ENCODE measurements around the gene ELAVL1.
"Not testable (repeated sequence)": the region's sequence is repeated elsewhere in the genome, so short reads cannot be mapped to it uniquely, and the experiment has no call there.

ELAVL1 gene

DNA sequence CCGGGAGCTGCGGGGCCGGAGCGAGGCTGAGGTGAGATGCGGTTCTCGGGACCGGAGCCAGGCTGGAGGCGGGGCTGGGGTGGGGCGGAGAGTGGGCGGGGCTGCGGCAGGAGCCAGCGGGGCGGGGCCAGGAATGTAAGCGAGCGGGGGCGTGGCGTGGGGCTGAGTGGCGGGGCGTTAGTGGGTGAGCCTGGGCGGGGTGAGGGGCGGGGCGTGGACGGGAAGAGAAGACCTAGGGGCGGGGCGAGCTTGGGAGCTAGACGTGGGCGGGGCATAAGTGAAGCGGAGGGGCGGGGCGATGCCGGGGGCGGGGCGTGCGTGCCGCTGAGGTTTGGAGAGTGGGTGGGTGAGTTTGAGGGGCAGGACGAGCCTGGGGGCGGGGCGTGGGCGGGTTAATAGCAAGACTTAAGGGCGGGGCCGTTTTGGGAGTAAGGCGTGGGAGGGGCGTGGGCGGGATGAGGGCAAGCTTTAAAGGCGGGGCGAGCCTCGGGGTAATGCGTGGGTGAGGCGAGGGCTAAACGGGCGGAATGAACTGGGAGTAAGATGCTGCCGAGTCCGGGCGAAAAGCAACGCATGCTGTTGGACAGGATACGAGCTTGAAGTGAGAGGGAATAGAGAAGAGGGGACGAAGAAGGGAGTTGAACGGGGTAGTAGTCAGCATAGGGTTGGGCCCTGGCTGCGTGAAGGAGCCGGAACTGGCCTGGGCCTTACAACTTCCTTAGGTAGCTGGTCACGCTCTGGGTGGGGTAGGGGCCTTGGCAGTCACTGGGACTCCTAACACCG lies 84.7 kb downstream of the ELAVL1 start:
- peak; percentile 100 for DNase-seq

DNA sequence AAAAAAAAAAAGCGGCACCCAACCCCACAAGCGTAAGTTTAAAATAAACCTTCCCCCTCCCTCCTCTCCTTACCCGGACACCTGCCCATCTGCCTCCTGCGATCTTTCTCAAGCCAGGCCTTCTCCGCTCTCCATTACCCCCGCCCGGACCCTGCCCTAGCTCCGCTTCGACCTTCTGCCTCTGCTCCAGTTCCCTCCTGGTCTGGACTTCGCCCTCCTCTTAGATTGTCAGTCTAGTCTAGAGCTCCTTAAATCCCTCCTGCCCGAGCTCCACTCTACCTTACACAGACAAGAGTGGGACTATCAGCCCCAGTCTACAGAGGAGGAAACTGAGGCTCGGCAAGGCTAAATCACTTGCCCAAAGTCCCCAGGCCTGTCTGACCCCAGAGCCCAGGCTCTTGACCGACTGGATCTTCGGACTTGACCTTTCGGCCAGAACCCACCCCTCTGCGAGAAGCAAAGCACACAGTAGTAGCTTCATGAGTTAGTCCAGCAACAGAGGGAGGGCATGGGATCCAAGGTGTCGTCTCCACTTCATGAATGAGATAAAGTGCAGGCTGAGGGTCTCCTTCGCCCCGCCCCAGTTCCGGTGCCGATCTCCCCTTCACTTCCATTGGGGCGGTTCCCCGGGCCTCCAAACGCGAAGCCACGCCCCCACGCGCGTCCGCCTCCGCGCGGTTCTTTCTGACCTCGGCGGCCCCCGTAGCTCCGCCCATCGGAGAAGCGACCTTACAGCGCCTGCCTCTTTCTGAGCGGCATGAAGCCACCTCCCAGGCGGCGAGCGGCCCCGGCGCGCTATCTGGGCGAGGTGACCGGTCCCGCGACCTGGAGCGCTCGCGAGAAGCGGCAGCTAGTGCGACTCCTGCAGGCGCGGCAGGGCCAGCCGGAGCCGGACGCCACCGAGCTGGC lies 85.6 kb downstream of the ELAVL1 start, which contains the start of gene SNAPC2:
Gene SNAPC2, plus strand, starts transcription at position 729 of the 909 bp plus-strand sequence. Its CDS starts 29 bp downstream, at position 758.
- DNase-seq: peak; percentile 96

DNA sequence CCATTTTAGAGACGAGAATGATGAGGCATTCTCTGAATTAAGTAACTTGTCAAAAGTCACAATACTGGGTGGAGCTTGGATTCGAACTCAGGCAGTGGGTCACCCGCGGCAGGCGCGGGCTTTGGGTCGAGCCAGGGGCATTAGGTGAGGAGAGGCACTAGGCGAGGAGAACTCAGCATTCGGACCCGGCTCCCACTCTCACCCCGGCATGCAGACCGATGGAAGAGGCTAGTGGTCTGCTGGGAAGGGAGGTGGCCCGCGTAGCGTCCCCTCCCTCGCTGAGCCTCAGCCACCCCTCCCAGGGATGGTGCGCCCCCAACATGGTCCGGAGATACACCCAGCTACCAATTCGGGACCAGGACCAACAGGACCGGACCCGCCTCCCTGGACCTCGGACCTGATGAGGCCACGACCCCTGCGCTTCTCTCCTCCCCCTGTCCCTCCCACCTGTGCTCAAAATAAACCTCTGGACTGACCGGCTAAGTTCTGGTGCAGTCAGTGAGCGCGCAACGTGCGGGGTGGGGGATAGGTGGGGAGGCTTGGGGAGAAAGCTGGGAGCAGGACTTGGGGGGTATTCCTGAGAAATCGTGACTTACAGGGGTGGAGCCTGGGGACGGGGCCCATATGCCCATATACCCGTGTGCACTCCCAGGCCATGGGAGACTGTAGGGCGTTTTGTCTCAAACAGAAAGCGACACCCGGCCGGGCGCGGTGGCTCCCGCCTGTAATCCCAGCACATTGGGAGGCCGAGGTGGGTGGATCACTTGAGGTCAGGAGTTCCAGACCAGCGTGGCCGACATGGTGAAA lies 86.6 kb downstream of the ELAVL1 start:
- no peak for DNase-seq

- DNase-seq: not testable (repeated sequence)
Measured at GRCh38 chr19:7918062-7918614, 87.3 kb downstream of the ELAVL1 start.

GRCh38 chr19:7917267-7918061 lies 88.0 kb downstream of the ELAVL1 start:
- DNase-seq: peak; percentile 67

- DNase-seq: no peak
Measured at GRCh38 chr19:7916955-7917266, 88.5 kb downstream of the ELAVL1 start.

- DNase-seq: peak; percentile 60
Measured at GRCh38 chr19:7916103-7916954, 89.1 kb downstream of the ELAVL1 start.

- no peak for DNase-seq
Measured at GRCh38 chr19:7915250-7916102, 90.0 kb downstream of the ELAVL1 start.

- no peak for DNase-seq
Measured at GRCh38 chr19:7914598-7915045, 90.8 kb downstream of the ELAVL1 start, which contains the start of gene TGFBR3L. Gene TGFBR3L (plus strand): TSS chr19:7914830.

- DNase-seq: no peak
Measured at GRCh38 chr19:7914099-7914498, 91.3 kb downstream of the ELAVL1 start.

DNA sequence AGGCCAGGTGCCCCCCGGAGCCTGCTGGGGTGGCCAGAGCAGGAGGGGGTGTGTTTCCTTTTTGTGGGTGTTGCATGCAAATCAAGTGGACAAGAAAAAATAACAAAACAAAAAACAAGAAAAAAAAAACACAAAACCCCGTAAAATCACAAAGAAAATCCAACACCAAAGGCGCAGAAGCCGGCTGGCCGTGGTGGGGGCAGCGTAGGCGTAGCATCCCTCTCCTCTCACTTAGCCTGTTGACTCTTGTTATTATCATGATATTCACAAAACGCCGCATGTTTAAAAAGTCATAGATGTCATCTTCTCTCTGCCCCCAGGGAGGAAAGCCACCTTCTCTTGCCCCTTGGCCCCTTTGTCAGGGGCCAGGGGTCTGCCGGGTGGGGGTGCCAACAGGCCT lies 91.8 kb downstream of the ELAVL1 start:
- no peak for DNase-seq

GRCh38 chr19:7912697-7913564 lies 92.5 kb downstream of the ELAVL1 start:
- DNase-seq: no peak

- no peak for DNase-seq
Measured at GRCh38 chr19:7912144-7912696, 93.2 kb downstream of the ELAVL1 start.

DNA sequence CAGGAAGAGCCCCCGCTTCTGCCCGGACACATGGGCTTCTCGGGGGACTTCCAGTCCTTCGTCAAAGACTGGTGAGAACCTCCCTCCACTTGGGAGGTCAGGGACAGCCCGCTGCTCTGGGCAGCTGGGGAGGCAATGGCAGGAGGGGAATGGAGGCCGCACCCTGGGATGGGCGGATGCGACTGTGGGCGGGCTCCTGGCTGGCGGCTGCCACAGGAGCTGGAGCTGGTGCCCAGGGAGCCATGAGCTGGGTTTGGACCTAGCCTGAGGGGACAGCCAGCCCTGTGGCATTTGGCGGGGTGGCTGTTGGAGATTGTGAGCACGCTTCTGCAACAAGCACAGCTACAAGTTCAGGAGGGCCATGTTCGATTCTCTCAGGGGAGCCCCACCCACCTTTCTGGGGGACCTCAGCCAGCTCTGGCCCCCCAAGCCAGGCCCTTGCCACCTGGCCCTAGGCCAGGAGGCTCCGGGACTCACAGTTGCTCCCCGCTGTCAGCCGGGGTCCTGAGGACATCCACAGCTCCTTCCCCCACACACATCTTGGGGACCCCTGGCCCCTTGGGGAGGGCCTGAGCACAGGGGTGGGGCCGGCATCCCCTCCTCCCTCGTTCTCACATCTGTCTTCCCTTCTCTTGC lies 93.8 kb downstream of the ELAVL1 start:
- no peak for DNase-seq

- DNase-seq: no peak
Measured at GRCh38 chr19:7910321-7911161, 94.9 kb downstream of the ELAVL1 start.

GRCh38 chr19:7909471-7910067 lies 95.9 kb downstream of the ELAVL1 start:
- no peak for DNase-seq
